Trophoblast cell (in vitro differentiated cells and primary cell): ENCODE results near the gene PRPF31.
"Not testable (repeated sequence)": the region's sequence is repeated elsewhere in the genome, so short reads cannot be mapped to it uniquely, and the experiment has no call there.

Experiments used
- DNase-seq, 2 donors: peaks; one replicate each; pipeline ENCODE4 v3.0.0-alpha.2; 2016
- H2AFZ ChIP-seq: 2 replicates; pipeline ENCODE4 v1.6.1; 2013; ENCODE audit warnings: low read length, moderate library complexity, mild to moderate bottlenecking; ENCODE audit not compliant: insufficient read depth, poor library complexity
- H2AK5ac ChIP-seq: 2 replicates; pipeline ENCODE4 v1.6.1; 2013; ENCODE audit warnings: mild to moderate bottlenecking, low read length
- H2BK120ac ChIP-seq: 2 replicates; pipeline ENCODE4 v1.6.1; 2013; ENCODE audit warnings: low read length, mild to moderate bottlenecking, moderate library complexity; ENCODE audit not compliant: insufficient read depth, poor library complexity
- H2BK12ac ChIP-seq: 2 replicates; pipeline ENCODE4 v1.6.1; 2013; ENCODE audit warnings: mild to moderate bottlenecking, low read length, moderate library complexity
- H2BK5ac ChIP-seq: 2 replicates; pipeline ENCODE4 v1.6.1; 2013; ENCODE audit warnings: low read length, low read depth, moderate library complexity, mild to moderate bottlenecking; ENCODE audit not compliant: poor library complexity
- H3K14ac ChIP-seq: 2 replicates; pipeline ENCODE4 v1.6.1; 2013; ENCODE audit warnings: mild to moderate bottlenecking, low read length
- H3K18ac ChIP-seq: 2 replicates; pipeline ENCODE4 v1.6.1; 2013; ENCODE audit warnings: mild to moderate bottlenecking, low read length
- H3K23ac ChIP-seq: 2 replicates; pipeline ENCODE4 v1.6.1; 2013; ENCODE audit warnings: low read length
- H3K27ac ChIP-seq: 2 replicates; pipeline ENCODE4 v1.5.1; 2013; ENCODE audit warnings: low read depth, mild to moderate bottlenecking, inconsistent platforms, low read length, moderate library complexity
- H3K27me3 ChIP-seq: 2 replicates; pipeline ENCODE4 v1.6.1; 2013; ENCODE audit warnings: inconsistent platforms, mild to moderate bottlenecking, low read length, moderate library complexity; ENCODE audit not compliant: insufficient read depth
- H3K36me3 ChIP-seq, 2 experiments: 1 replicate in 1 of 2; 2 replicates in 1 of 2; pipeline ENCODE4 v1.6.1; 2013; ENCODE audit warnings: low read length in 2 of 2, mild to moderate bottlenecking in 2 of 2, moderate library complexity in 1 of 2; ENCODE audit not compliant: insufficient read depth in 2 of 2, control insufficient read depth in 1 of 2
- H3K4ac ChIP-seq: 2 replicates; pipeline ENCODE4 v1.6.1; 2013; ENCODE audit warnings: low read depth, mild to moderate bottlenecking, low read length, moderate library complexity
- H3K4me1 ChIP-seq, 2 experiments: 1 replicate in 1 of 2; 2 replicates in 1 of 2; pipeline ENCODE4 v1.6.1; 2013; ENCODE audit warnings: low read length in 2 of 2, mild to moderate bottlenecking in 2 of 2, moderate library complexity in 1 of 2; ENCODE audit not compliant: insufficient read depth in 2 of 2, control insufficient read depth in 1 of 2
- H3K4me2 ChIP-seq: 2 replicates; pipeline ENCODE4 v1.6.1; 2013; ENCODE audit warnings: inconsistent platforms, mild to moderate bottlenecking, low read length, moderate library complexity
- H3K4me3 ChIP-seq: 2 replicates; pipeline ENCODE4 v1.5.1; 2013; ENCODE audit warnings: mild to moderate bottlenecking, low read depth, low read length, inconsistent platforms
- H3K79me1 ChIP-seq: one replicate; pipeline ENCODE4 v1.6.1; 2013; ENCODE audit warnings: low read length
- H3K79me2 ChIP-seq: 2 replicates; pipeline ENCODE4 v1.6.1; 2013; ENCODE audit warnings: low read length, mild to moderate bottlenecking; ENCODE audit not compliant: control insufficient read depth, insufficient read depth, poor library complexity
- H3K9ac ChIP-seq: 2 replicates; pipeline ENCODE4 v1.6.1; 2013; ENCODE audit warnings: mild to moderate bottlenecking, low read length
- H3K9me3 ChIP-seq: 2 replicates; pipeline ENCODE4 v1.6.1; 2013; ENCODE audit warnings: low read depth, mild to moderate bottlenecking, control low read depth, inconsistent platforms, low read length; ENCODE audit not compliant: insufficient read depth
- H4K12ac ChIP-seq: 2 replicates; pipeline ENCODE4 v1.6.1; 2013; ENCODE audit warnings: low read depth, mild to moderate bottlenecking, low read length, moderate library complexity
- H4K8ac ChIP-seq: 2 replicates; pipeline ENCODE4 v1.6.1; 2013; ENCODE audit warnings: low read depth, mild to moderate bottlenecking, low read length, moderate library complexity
- H4K91ac ChIP-seq: one replicate; pipeline ENCODE4 v1.6.1; 2013; ENCODE audit warnings: low read depth, mild to moderate bottlenecking, low read length, moderate library complexity
- WGBS: extraction: QIAGEN DNeasy Blood & Tissue Kit; methylation state at CpG from one replicate; pipeline ENCODE4 v1.1.7; 2013; ENCODE audit warnings: missing lambda C conversion rate; ENCODE audit not compliant: insufficient read length, insufficient coverage; ENCODE audit errors: extremely low coverage; 5-methylcytosine and 5-hydroxymethylcytosine counted together

Gene PRPF31

DNA sequence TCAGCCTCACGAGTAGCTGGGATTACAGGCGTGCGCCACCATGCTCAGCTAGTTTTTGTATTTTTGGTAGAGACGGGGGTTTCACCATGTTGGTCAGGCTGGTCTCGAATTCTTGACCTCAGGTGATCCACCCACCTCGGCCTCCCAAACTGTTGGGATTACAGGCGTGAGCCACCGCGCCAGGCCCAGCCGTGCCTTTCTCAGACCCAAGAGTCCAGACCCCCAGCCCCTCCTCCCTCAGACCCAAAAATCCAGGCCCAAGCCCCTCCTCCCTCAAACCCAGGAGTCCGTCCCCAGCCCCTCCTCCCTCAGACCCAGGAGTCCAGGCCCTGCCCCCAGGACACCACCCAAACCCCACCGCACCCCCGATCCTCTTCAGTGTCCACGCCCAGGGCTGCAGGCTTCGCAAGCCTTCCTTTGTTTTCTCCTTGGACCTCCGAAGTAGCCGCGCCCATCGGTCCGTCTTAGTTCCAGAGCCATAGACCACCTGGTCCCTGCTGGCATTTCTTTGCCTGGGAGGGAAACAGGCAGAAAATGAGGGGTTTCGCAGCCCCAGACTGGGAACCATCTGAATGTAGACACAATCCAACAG, 53.7 kb downstream of the PRPF31 start:
- no peak overlapping the region for H3K9ac ChIP-seq
- no CpG with 5 or more reads among the region's 21 CpGs for WGBS

DNA sequence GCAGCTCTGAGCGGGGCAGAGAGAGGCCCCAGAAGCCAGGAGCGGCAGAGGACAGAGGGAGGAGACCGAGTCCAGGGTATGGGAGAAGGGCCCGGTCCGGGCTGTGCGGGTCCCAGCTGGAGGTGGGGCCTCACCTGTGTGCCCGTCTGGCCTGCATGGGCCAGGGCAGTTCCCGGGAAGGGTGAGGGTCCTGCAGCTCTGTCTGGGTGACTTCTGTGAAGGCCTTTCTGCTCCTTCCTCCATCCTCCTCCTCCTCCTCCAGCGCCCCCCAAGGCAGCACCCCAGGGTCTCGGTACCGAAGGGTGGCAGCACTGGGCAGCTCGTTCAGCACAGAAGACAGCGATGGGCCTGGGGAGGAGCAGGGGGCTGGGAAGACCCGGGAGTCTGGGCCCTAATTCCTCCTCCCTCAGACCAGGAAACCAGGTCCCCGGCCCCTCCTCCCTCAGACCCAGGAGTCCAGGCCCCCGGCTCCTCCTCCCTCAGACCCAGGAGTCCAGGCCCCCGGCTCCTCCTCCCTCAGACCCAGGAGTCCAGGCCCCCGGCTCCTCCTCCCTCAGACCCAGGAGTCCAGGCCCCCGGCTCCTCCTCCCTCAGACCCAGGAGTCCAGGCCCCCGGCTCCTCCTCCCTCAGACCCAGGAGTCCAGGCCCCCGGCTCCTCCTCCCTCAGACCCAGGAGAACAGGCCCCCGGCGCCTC, 56.3 kb downstream of the PRPF31 start:
- H3K23ac ChIP-seq, H4K91ac ChIP-seq, H3K79me2 ChIP-seq, H3K14ac ChIP-seq, H3K18ac ChIP-seq, H3K27me3 ChIP-seq, H2AK5ac ChIP-seq, H3K79me1 ChIP-seq, H3K9ac ChIP-seq, H2AFZ ChIP-seq, H3K27ac ChIP-seq, H2BK12ac ChIP-seq, H2BK5ac ChIP-seq, H3K9me3 ChIP-seq, H2BK120ac ChIP-seq, H3K4ac ChIP-seq, H3K4me2 ChIP-seq, H4K12ac ChIP-seq, H3K4me3 ChIP-seq: not testable (repeated sequence)
- Histone ChIP-seq H3K36me3 (peaks cover 7 to 14% of the 10 kb centered on the region in 2 experiments), H3K4me1 (peaks cover 4 to 12% of the 10 kb centered on the region in 2 experiments), H4K8ac (peak overlapping the region; percentile 14)
- WGBS, result no CpG with 5 or more reads among the region's 23 CpGs
- peak in 1 of 2 donors; percentile 52 for DNase-seq

More for the DNA sequence above, 53.7 kb downstream of the PRPF31 start:
- H3K27ac ChIP-seq, result no peak overlapping the region
- no peak overlapping the region for H4K8ac ChIP-seq
- H2AK5ac ChIP-seq, result no peak overlapping the region
- H3K4me3 ChIP-seq, result no peak overlapping the region
- no peak overlapping the region for H2AFZ ChIP-seq
- H3K36me3 ChIP-seq, result no peaks in the 10 kb centered on the region
- no peak overlapping the region for H2BK120ac ChIP-seq
- H3K4ac ChIP-seq, result no peak overlapping the region
- DNase-seq, result no peak
- no peak overlapping the region for H3K4me2 ChIP-seq
- no peak overlapping the region for H3K14ac ChIP-seq
- H2BK12ac ChIP-seq, result no peak overlapping the region
- H3K4me1 ChIP-seq, result peaks cover 4 to 14% of the 10 kb centered on the region in 2 experiments
- no peak overlapping the region for H3K23ac ChIP-seq
- H3K79me1 ChIP-seq, result peaks cover 4% of the 10 kb centered on the region
- H4K12ac ChIP-seq, result no peak overlapping the region
- H3K27me3 ChIP-seq, result no peaks in the 10 kb centered on the region
- no peaks in the 10 kb centered on the region for H3K79me2 ChIP-seq
- H3K9me3 ChIP-seq, result peaks cover 7% of the 10 kb centered on the region
- no peak overlapping the region for H3K18ac ChIP-seq
- no peak overlapping the region for H4K91ac ChIP-seq
- H2BK5ac ChIP-seq, result no peak overlapping the region

DNA sequence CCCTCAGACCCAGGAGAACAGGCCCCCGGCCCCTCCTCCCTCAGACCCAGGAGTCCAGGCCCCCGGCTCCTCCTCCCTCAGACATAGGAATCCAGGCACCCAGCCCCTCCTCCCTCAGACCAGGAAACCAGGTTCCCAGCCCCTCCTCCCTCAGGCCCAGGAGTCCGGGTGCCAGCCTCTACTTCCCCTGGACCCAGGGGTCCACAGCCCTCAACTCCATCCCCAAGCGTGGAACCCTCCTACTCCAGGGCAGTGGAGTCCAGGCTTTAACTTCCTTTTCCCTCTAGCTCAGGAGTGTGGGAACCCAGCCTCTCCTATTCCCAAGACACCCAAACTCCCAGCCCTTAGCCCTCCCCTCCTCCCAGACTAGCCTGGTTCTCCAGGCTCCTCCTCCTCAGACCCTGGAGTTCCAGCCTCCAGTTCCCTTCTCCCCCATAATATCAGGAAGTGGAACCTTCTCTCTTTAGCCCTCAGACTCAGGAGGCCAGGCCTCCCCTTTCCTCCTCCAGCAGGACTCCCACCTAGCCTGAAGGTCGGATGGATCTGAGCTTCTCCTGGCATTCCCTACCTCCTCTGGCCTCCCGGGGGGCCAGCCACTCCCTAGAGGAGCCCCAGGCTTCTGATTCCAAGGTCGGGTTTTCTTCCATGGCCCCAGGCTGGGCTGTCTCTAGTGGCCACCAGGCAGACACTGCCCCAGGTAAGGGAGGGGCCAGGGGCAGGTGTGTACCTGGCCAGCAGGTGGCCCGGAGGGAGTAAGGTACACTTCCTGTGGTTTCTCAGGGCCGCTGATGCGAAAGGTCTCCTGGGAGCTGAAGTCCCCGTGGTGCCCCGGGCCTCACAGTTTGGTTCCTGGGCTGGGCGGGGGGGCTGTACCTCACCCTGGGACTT, 57.2 kb downstream of the PRPF31 start, which contains the start of gene TMC4:
Gene TMC4, minus strand, starts transcription at position 690 of the 888 bp plus-strand sequence. Its CDS starts 43 bp downstream, at position 647.
- H3K9ac ChIP-seq, result peak within 1 kb of the TSS; percentile 7

DNA sequence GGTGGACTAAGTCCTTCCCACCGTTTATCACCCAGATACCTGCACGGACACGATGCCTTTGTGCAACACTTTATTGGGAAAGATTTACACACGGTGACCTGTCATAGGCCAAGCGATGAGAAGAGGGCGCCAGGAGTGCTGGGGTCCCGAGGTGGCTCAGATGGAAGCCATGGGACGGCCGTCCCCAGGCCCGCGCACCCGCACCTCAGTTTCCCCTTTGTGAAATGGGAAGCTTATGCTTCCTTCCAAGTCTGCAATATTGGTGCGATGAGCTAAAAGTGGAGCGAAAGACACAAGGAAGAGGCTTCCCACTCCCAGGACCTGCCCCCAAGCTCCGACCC, 57.8 kb downstream of the PRPF31 start:
- Histone ChIP-seq H2BK12ac (no peak overlapping the region), H3K4me2 (peak overlapping the region; percentile 45), H3K36me3 (peaks cover 11 to 18% of the 10 kb centered on the region in 2 experiments), H3K23ac (no peak overlapping the region), H3K18ac (no peak overlapping the region), H2AFZ (no peak overlapping the region), H3K27ac (no peak overlapping the region), H3K9me3 (peaks cover 1% of the 10 kb centered on the region), H3K9ac (no peak overlapping the region), H3K27me3 (no peaks in the 10 kb centered on the region), H3K4me3 (no peak overlapping the region), H3K14ac (no peak overlapping the region), H4K8ac (no peak overlapping the region), H4K91ac (no peak overlapping the region), H4K12ac (no peak overlapping the region), H2BK5ac (no peak overlapping the region), H2BK120ac (no peak overlapping the region), H3K79me2 (no peaks in the 10 kb centered on the region), H2AK5ac (no peak overlapping the region), H3K4me1 (peaks cover 4 to 11% of the 10 kb centered on the region in 2 experiments), H3K4ac (no peak overlapping the region), H3K79me1 (peaks cover 4% of the 10 kb centered on the region)
- no CpG with 5 or more reads among the region's 15 CpGs for WGBS
- no peak for DNase-seq

More for the DNA sequence above, 57.2 kb downstream of the PRPF31 start, which contains the start of gene TMC4:
- H3K23ac ChIP-seq, result no peak within 1 kb of the TSS
- H2BK12ac ChIP-seq, result no peak within 1 kb of the TSS
- H2BK5ac ChIP-seq, result no peak within 1 kb of the TSS
- H2BK120ac ChIP-seq, result peak within 1 kb of the TSS; percentile 14
- H3K36me3 ChIP-seq, result peaks cover 7 to 14% of the 10 kb centered on the region in 2 experiments
- peak within 1 kb of the TSS; percentile 77 for H4K8ac ChIP-seq
- H3K79me2 ChIP-seq, result no peaks in the 10 kb centered on the region
- DNase-seq, result peak; percentile 94 to 97
- H4K12ac ChIP-seq, result no peak within 1 kb of the TSS
- no peaks in the 10 kb centered on the region for H3K27me3 ChIP-seq
- peak within 1 kb of the TSS; percentile 3 for H3K27ac ChIP-seq
- H4K91ac ChIP-seq, result peak within 1 kb of the TSS; percentile 30
- H2AFZ ChIP-seq, result no peak within 1 kb of the TSS
- H3K4ac ChIP-seq, result no peak within 1 kb of the TSS
- peak within 1 kb of the TSS; percentile 45 for H3K4me2 ChIP-seq
- WGBS, result no CpG with 5 or more reads among the region's 13 CpGs
- peaks cover 4% of the 10 kb centered on the region for H3K79me1 ChIP-seq
- peak within 1 kb of the TSS; percentile 23 for H3K4me3 ChIP-seq
- H3K9me3 ChIP-seq, result peaks cover 1% of the 10 kb centered on the region
- peak within 1 kb of the TSS; percentile 20 for H3K14ac ChIP-seq
- no peak within 1 kb of the TSS for H2AK5ac ChIP-seq
- H3K18ac ChIP-seq, result peak within 1 kb of the TSS; percentile 14
- H3K4me1 ChIP-seq, result peaks cover 4 to 12% of the 10 kb centered on the region in 2 experiments
